B cell (primary cell): ENCODE results near the gene POLR1H. TPM values are rescaled to one million over a fixed set of nuclear protein-coding genes. Genes with fewer than 3 reads are reported as not detected.

Experiments used
- ATAC-seq: fragments of 200-7000 bp; cut with Tn5 transposase; one replicate; pipeline ENCODE4 v1.10.0; 2021; ENCODE audit warnings: low read depth, mild to moderate bottlenecking, moderate number of reproducible peaks, moderate library complexity
- CTCF ChIA-PET: fragments of 350-600 bp; sonication (Branson Sonifier 250); formaldehyde crosslinking; loops from one replicate; lab custom pipeline; 2021; ENCODE audit warnings: antibody characterized with exemption, inconsistent platforms; lab: Charles Lee
- POLR2A ChIA-PET: fragments of 350-600 bp; sonication (Branson Sonifier 250); formaldehyde crosslinking; loops from one replicate; lab custom pipeline; 2021; ENCODE audit warnings: antibody characterized with exemption; lab: Charles Lee
- DNase-seq: peaks from one replicate; pipeline ENCODE4 v3.0.0; 2013
- H2AFZ ChIP-seq: 2 replicates; pipeline ENCODE4 v1.6.1; 2012; ENCODE audit warnings: mild to moderate bottlenecking, low read depth, low read length; ENCODE audit not compliant: insufficient read depth, poor library complexity, severe bottlenecking
- H3K27ac ChIP-seq, 2 donors: 1 replicate in 1 of 2; 2 replicates in 1 of 2; pipeline ENCODE4 v1.5.1; 2012 to 2013; ENCODE audit warnings: low read length in 2 of 2, mild to moderate bottlenecking in 2 of 2, moderate library complexity in 1 of 2
- H3K27me3 ChIP-seq, 4 experiments: fragments of 200-600 bp in 1 of 4; sonication (generic) in 1 of 4; replicated peaks in 1 of 4; 1 replicate in 2 of 4; 2 replicates in 2 of 4; pipeline versions ENCODE4 v1.6.1 to v1.7.0; 2013 to 2016; ENCODE audit warnings: low read length in 3 of 4, mild to moderate bottlenecking in 2 of 4, mixed read lengths in 1 of 4, moderate library complexity in 1 of 4; ENCODE audit not compliant: insufficient read depth in 4 of 4, control insufficient read depth in 3 of 4; ENCODE audit errors: control extremely low read depth in 1 of 4
- H3K36me3 ChIP-seq, 2 experiments: replicated peaks in 1 of 2; 1 replicate in 1 of 2; 2 replicates in 1 of 2; pipeline versions ENCODE4 v1.6.1 to v1.7.1; 2013; ENCODE audit warnings: low read length in 1 of 2; ENCODE audit not compliant: insufficient read depth in 2 of 2, control insufficient read depth in 1 of 2; ENCODE audit errors: control extremely low read depth in 1 of 2, extremely low read depth in 1 of 2
- H3K4me1 ChIP-seq, 2 donors: fragments of 200-600 bp in 1 of 2; sonication (generic) in 1 of 2; 1 replicate in 1 of 2; 2 replicates in 1 of 2; pipeline versions ENCODE4 v1.5.1 to v1.6.1; 2013 to 2017; ENCODE audit warnings: low read length in 2 of 2; ENCODE audit not compliant: control insufficient read depth in 2 of 2, insufficient read depth in 2 of 2
- H3K4me2 ChIP-seq: replicated peaks from 2 replicates; pipeline ENCODE3; 2012; ENCODE audit warnings: mild to moderate bottlenecking, low read depth, low read length; ENCODE audit not compliant: poor library complexity, severe bottlenecking
- H3K4me3 ChIP-seq, 5 experiments: fragments of 200-600 bp in 1 of 5; sonication (generic) in 1 of 5; 1 replicate in 3 of 5; 2 replicates in 2 of 5; pipeline versions ENCODE4 v1.5.1 to v1.7.0; 2011 to 2016; ENCODE audit warnings: low read length in 4 of 5, mild to moderate bottlenecking in 4 of 5, low read depth in 2 of 5, control low read depth in 1 of 5, moderate library complexity in 1 of 5; ENCODE audit not compliant: insufficient read depth in 1 of 5; ENCODE audit errors: control extremely low read depth in 1 of 5, extremely low read depth in 1 of 5
- H3K79me2 ChIP-seq: fragments of 200-600 bp; sonication (generic); one replicate; pipeline ENCODE4 v1.6.0; 2016; ENCODE audit warnings: low read length; ENCODE audit not compliant: control insufficient read depth, insufficient read depth
- H3K9ac ChIP-seq: fragments of 200-600 bp; sonication (generic); 2 replicates; pipeline ENCODE4 v1.6.1; 2017; ENCODE audit warnings: mild to moderate bottlenecking, low read length, moderate library complexity
- H3K9me3 ChIP-seq, 3 donors: one replicate each; pipeline versions ENCODE4 v1.6.1 to v1.7.1; 2013; ENCODE audit warnings: low read length in 2 of 3; ENCODE audit not compliant: control insufficient read depth in 2 of 3, insufficient read depth in 1 of 3; ENCODE audit errors: control extremely low read depth in 1 of 3
- H4K20me1 ChIP-seq: 2 replicates; pipeline ENCODE4 v1.6.0; 2012; ENCODE audit warnings: mild to moderate bottlenecking, low read length; ENCODE audit not compliant: insufficient read depth, control insufficient read depth, poor library complexity, severe bottlenecking
- H3K27ac Mint-ChIP-seq: one replicate; pipeline ENCODE4 v1.8.0; 2021; ENCODE audit warnings: mixed read lengths
- H3K27me3 Mint-ChIP-seq: one replicate; pipeline ENCODE4 v1.8.0; 2021; ENCODE audit warnings: mixed read lengths
- H3K4me1 Mint-ChIP-seq: one replicate; pipeline ENCODE4 v1.8.0; 2021; ENCODE audit warnings: mixed read lengths
- H3K4me3 Mint-ChIP-seq: one replicate; pipeline ENCODE4 v1.8.0; 2021; ENCODE audit warnings: mixed read lengths
- H3K9me3 Mint-ChIP-seq: one replicate; pipeline ENCODE4 v1.8.0; 2022; ENCODE audit warnings: mixed read lengths; ENCODE audit not compliant: insufficient read depth
- EZH2 ChIP-seq: IDR thresholded peaks from 2 replicates; pipeline ENCODE4 v1.6.1; 2012; ENCODE audit warnings: borderline replicate concordance, low read depth, mild to moderate bottlenecking, moderate library complexity, low read length; ENCODE audit not compliant: insufficient read depth, poor library complexity, severe bottlenecking
- WGBS: methylation state at CpG from one replicate; pipeline ENCODE4 v1.1.5; 2013; ENCODE audit warnings: missing lambda C conversion rate; ENCODE audit not compliant: insufficient coverage; 5-methylcytosine and 5-hydroxymethylcytosine counted together
- intact Hi-C: fragments of 100-400 bp; cut with micrococcal nuclease; formaldehyde crosslinking; loops from one replicate; pipeline ENCODE4 v1.10.0; 2022
- polyA plus RNA-seq: library from polyadenylated mRNA; depleted of rRNA; stranded (reverse); fragments of >200 nt; gene quantifications from 2 replicates; pipeline ENCODE4 v1.2.3, GENCODE V29; 2012
- total RNA-seq, 2 donors: library from RNA; stranded (reverse); fragments of 120-200 nt in 1 of 2; gene quantifications; 1 replicate in 1 of 2; 2 replicates in 1 of 2; pipeline versions ENCODE4 v1.2.3 to v1.2.4, GENCODE V29; 2013 to 2022
- TF ChIP-seq, protein P1 (sequence below): fragments of 200-600 bp; IDR thresholded peaks from one replicate; pipeline ENCODE4 v1.8.0; 2022; ENCODE audit warnings: antibody characterized with exemption, mild to moderate bottlenecking

The POLR1H gene
- total and polyA plus RNA-seq, 2 donors (not counting 1 experiment from before 2014, with no cell fraction given): 38.8 to 71.0 TPM

- no peak for DNase-seq
- no peak within 1 kb of the TSS for H3K9ac ChIP-seq
- H3K9me3 ChIP-seq: no peaks in the 10 kb centered on the region
- no peaks in the 10 kb centered on the region for H3K4me1 Mint-ChIP-seq
- no peak within 1 kb of the TSS for H3K4me3 ChIP-seq
- H3K4me1 ChIP-seq: peaks cover 0 to 7% of the 10 kb centered on the region in 2 donors
- no peak within 1 kb of the TSS for H3K27ac ChIP-seq
- no peak within 1 kb of the TSS for H3K4me3 Mint-ChIP-seq
- POLR2A ChIA-PET: no interaction called here
- TF ChIP-seq EZH2: no peak
- TF ChIP-seq, protein P1, sequence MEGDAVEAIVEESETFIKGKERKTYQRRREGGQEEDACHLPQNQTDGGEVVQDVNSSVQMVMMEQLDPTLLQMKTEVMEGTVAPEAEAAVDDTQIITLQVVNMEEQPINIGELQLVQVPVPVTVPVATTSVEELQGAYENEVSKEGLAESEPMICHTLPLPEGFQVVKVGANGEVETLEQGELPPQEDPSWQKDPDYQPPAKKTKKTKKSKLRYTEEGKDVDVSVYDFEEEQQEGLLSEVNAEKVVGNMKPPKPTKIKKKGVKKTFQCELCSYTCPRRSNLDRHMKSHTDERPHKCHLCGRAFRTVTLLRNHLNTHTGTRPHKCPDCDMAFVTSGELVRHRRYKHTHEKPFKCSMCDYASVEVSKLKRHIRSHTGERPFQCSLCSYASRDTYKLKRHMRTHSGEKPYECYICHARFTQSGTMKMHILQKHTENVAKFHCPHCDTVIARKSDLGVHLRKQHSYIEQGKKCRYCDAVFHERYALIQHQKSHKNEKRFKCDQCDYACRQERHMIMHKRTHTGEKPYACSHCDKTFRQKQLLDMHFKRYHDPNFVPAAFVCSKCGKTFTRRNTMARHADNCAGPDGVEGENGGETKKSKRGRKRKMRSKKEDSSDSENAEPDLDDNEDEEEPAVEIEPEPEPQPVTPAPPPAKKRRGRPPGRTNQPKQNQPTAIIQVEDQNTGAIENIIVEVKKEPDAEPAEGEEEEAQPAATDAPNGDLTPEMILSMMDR: no peak
- WGBS: 46% methylated on average over 2 of the region's 3 CpGs
- H2AFZ ChIP-seq: no peak within 1 kb of the TSS
- H3K27me3 Mint-ChIP-seq: peaks cover 52% of the 10 kb centered on the region
- no peak for ATAC-seq
- no peak within 1 kb of the TSS for H3K27ac Mint-ChIP-seq
- CTCF ChIA-PET: interaction anchor here (1.2 kb wide), 1 partner anchor 266 kb away, joined by 3 read pairs; no protein-coding TSS in a partner anchor
- no peaks in the 10 kb centered on the region for H3K36me3 ChIP-seq
- H3K79me2 ChIP-seq: no peaks in the 10 kb centered on the region
- H4K20me1 ChIP-seq: no peaks in the 10 kb centered on the region
- H3K27me3 ChIP-seq: peaks cover 0 to 23% (median 11%) of the 10 kb centered on the region in 4 experiments
- intact Hi-C loops: no loop called here
- H3K9me3 Mint-ChIP-seq: no peaks in the 10 kb centered on the region
- no peak within 1 kb of the TSS for H3K4me2 ChIP-seq
Measured at GRCh38 chr6:30113003-30113759, 52.1 kb downstream of the POLR1H start, which contains the start of gene TRIM31. Gene TRIM31 (minus strand): TSS chr6:30113090. CDS start chr6:30112805, 285 bp downstream.

DNA sequence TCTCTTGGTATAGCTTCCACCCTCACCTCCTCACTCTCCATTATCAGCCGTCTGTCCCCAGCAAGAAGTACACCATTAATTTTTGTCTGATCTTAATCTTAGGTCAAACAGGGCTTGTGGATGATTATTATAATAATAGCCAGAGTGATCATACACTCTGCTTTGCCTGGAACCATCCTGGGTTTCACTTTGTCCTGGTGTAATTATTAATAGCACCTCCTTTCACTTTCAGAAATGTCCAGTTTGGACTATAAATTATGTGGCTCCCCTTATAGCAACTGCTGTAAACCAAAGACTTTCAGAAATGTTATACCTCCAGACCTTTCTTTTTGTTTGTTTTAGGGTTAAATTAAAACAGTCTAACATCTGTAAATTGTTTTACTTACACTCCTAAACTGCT, 52.8 kb downstream of the POLR1H start:
- POLR2A ChIA-PET: no interaction called here
- Mint-ChIP-seq H3K27me3 (peaks cover 46% of the 10 kb centered on the region), H3K27ac (no peak overlapping the region), H3K4me3 (no peak overlapping the region), H3K4me1 (no peaks in the 10 kb centered on the region), H3K9me3 (no peaks in the 10 kb centered on the region)
- Histone ChIP-seq H3K79me2 (no peaks in the 10 kb centered on the region), H3K4me3 (no peak overlapping the region), H3K4me2 (no peak overlapping the region), H3K36me3 (no peaks in the 10 kb centered on the region), H3K9ac (no peak overlapping the region), H3K27me3 (peaks cover 0 to 19% (median 11%) of the 10 kb centered on the region in 4 experiments), H2AFZ (no peak overlapping the region), H4K20me1 (no peaks in the 10 kb centered on the region), H3K4me1 (peaks cover 0 to 7% of the 10 kb centered on the region in 2 donors), H3K27ac (no peak overlapping the region), H3K9me3 (no peaks in the 10 kb centered on the region)
- no peak for ATAC-seq
- WGBS: no CpG with 5 or more reads among the region's 1 CpG
- intact Hi-C loops: no loop called here
- no peak for TF ChIP-seq EZH2
- TF ChIP-seq, protein P1: no peak
- no peak for DNase-seq
- CTCF ChIA-PET: interaction anchor here (1.2 kb wide), 1 partner anchor 266 kb away, joined by 3 read pairs; no protein-coding TSS in a partner anchor
